Prostate gland (tissue), 2 donors: ENCODE measurements around the gene MYL2.

Experiments used
- CTCF ChIP-seq, 4 experiments: fragments of 200-600 bp in 2 of 4; fragments of 450-650 bp in 2 of 4; sonication (generic) in 2 of 4; IDR thresholded peaks; 1 replicate in 3 of 4; 2 replicates in 1 of 4; pipeline ENCODE4 v1.5.1; 2016 to 2019; ENCODE audit warnings: antibody characterized with exemption in 4 of 4, mild to moderate bottlenecking in 2 of 4, moderate library complexity in 2 of 4
- POLR2A ChIP-seq: fragments of 450-650 bp; IDR thresholded peaks from one replicate; pipeline ENCODE4 v1.6.1; 2016; ENCODE audit warnings: antibody characterized with exemption, mild to moderate bottlenecking
- POLR2AphosphoS5 ChIP-seq: sonication (generic); formaldehyde crosslinking; IDR thresholded peaks from one replicate; pipeline ENCODE4 v1.6.1; 2017; ENCODE audit warnings: antibody characterized with exemption

GRCh38 chr12:110908377-110909152 is 11.8 kb downstream of the MYL2 start:
- TF ChIP-seq CTCF (IDR thresholded peaks at IDR 0.05) (no peak), POLR2A (no peak), POLR2AphosphoS5 (no peak)
